GM21367 (cell line): ENCODE measurements around the gene TP53INP2.
"Not testable (repeated sequence)": the region's sequence is repeated elsewhere in the genome, so short reads cannot be mapped to it uniquely, and the experiment has no call there.

Source experiments
- ATAC-seq: cut with Tn5 transposase; IDR thresholded peaks from one replicate; pipeline ENCODE4 v1.9.1; 2021; ENCODE audit not compliant: unreplicated experiment

Gene TP53INP2

GRCh38 chr20:34705397-34706301 lies 1.5 kb downstream of the TP53INP2 start:
- no peak for ATAC-seq

DNA sequence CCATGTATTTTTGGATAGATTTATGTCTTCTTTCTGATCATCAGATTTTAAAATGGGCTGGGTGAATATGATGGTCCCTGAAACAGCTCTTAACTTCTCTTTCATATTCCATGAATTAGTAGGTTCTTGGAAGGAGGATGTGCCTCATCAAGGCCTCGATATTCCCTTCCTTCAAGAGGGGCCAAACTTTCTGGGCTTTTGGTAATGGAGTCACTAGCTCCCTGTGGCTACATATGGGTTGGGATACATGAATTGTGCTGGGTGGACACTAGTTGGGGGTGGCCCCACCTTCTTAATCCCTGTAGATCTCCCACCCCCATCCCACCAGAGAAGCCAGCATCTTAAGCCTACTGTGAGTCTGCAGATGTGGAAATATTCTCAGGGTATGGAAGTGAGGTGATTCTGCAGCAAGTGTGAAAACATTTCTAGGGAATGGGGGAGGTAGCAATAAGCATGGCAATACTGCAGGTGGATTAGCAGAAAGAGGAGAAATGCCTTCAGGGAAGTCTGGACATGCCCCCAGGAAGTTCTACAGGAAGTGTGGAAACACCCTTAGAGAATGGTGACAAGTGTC lies 2.2 kb downstream of the TP53INP2 start:
- ATAC-seq, result no peak

DNA sequence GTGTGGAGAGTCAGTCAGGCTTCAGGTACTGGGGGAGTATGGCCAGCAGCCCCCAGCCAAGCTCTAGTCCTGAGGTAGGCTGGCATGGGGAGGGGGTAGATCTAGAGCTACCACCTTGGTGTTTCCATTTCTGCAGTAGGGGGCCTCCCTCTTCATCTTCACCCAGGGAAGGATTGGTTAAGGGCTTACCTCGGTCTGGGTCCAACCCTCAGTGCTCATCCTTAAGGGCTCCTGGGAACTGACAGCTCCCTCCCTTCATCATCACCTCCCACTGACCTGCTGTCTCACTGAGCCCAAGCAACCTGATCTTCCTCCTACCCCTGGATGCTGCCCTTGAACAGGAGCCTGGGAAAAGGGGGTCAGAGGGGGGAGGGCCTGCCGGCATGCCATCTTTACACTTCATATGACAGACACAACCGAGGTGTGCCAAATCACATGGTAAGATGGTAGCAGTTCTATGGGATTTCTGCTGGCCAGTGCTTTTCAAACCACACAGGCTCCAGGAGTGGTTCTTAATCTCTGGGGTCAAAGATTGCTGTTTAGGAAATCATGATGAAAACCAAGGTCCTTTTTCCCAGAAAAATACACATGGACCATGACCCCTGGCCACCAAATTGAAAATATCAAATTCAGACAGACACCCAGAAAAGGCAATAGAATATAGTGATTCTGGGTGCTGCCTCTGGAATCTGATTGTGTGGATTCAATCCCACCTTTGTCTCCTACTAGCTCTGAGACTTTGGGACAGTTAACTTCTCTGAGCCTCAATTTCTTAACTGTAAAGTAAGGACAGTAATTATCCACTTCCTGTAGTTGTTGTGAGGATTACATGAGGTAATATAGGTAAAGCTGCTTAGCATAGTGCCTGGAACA lies 3.0 kb downstream of the TP53INP2 start:
- ATAC-seq, result no peak

DNA sequence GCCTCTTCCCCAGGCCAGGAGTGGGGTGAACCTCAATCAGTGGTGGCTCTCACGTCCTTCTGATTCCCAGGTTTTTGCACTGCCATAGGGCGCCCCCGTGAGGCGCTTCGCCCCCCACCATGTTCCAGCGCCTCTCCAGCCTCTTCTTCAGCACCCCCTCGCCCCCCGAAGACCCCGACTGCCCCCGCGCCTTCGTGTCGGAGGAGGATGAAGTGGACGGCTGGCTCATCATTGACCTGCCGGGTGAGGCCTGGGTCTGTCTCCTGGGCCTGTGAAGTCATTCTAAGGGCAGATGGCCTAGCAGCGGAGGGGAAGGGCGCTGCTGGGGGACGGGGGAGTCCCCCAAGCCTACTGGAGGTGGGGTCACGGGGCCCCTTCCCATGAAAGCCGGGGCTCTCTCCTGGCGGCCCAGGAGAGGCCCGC lies 4.5 kb downstream of the TP53INP2 start:
- ATAC-seq, result peak; percentile 25

GRCh38 chr20:34709044-34709830 lies 5.1 kb downstream of the TP53INP2 start:
- ATAC-seq, result peak; percentile 37

- ATAC-seq, result peak; percentile 27
Observed at GRCh38 chr20:34709831-34710567, 5.9 kb downstream of the TP53INP2 start.

DNA sequence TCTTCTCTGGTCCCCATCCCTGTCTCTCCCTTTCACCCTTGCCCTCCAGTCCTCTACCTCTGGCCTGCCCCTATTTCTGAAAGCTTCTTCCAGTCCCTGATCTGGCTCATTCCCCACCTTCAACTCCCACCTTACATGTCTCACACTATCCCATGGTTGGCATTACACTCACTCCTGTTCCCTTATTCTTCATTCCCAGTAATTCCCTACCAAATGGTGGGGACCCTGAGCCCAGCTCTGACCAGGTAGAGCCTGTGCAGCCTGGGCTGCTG lies 6.4 kb downstream of the TP53INP2 start:
- ATAC-seq, result no peak

- ATAC-seq, result no peak
Observed at GRCh38 chr20:34710861-34711574, 6.9 kb downstream of the TP53INP2 start.

DNA sequence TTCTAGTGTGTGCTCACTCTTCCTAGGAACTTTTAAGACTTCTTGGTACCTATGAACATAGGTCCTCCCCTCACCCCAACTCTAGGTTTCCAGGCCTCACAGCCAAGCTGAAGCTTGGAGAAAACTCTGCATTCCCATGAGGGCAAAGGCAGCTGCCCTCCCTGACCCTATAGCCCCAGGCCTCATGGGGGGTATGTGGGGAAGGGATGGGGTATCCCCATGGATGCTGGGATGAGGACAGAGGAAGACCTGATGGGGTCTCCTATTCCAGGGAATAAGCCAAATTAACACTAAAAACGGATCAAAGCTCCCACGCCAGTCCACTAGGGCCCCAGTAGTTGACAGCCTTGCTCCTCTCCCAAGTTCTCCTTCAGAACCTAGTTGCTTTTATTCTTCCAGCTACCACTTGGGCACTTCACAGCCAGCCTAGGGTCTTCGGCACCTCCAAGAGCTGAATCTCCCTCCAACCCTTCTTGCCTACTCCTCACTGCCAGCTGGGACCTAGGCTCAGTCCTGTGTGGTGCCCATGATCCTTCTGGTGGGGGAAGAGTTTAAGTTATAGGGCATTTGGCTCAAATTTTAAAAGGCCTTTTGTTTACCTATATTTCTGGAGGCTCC lies 7.8 kb downstream of the TP53INP2 start:
- ATAC-seq, result no peak

GRCh38 chr20:34712525-34713192 lies 8.5 kb downstream of the TP53INP2 start:
- no peak for ATAC-seq

DNA sequence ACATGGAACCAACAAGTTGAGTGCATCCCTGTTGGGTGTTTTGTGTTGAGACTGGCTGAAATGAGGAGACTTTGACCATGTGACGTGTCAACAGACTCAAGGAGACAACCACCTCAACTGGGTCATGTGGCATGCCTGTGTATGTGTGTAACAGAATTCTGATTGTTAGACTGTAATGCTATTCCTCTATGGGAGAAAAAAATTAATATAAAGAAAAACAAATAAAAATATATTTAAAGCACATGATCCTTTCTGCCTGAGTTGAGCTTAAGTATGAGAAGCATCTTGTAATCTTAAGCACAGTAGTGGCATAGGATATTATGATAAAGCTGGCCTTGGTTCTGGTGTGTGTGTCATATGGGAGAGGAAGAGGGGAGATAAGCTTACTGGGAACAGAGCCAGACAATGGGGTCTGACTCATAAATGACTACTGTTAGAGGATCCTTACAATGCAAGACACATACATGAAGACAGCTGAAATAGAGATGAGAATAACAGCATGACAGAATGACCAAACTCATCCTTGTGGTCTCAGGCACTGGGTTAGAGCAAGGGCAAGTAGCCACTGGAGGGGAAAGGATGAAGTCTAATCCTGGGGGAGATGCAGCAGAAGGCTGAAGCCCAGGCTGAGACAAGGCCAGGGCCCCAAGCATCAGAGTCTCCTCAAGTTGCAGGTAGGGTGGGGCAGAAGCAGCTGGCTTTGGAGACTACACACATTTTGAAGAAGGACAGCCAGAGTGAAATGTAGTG lies 9.2 kb downstream of the TP53INP2 start:
- ATAC-seq, result no peak

DNA sequence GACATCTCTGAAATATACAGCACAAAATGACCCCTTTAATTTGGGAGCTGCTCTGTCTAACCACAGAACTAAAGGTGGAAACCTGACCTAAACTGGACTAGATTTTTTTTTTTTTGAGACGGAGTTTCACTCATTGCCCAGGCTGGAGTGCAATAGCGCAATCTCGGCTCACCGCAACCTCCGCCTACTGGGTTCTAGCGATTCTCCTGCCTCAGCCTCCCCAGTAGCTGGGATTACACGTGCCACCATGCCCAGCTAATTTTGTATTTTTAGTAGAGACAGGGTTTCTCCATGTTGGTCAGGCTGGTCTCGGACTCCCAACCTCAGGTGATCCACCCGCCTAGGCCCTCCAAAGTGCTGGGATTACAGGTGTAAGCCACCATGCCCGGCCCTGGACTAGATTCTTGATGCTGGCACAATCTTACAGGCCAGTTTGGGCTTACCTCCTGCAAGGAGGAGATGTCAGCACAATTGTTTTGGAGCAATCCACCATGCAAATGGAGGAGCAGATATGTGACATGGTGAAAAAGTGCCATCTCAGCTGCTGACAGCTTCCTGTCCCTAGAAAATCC lies 9.9 kb downstream of the TP53INP2 start:
- ATAC-seq, result not testable (repeated sequence)

DNA sequence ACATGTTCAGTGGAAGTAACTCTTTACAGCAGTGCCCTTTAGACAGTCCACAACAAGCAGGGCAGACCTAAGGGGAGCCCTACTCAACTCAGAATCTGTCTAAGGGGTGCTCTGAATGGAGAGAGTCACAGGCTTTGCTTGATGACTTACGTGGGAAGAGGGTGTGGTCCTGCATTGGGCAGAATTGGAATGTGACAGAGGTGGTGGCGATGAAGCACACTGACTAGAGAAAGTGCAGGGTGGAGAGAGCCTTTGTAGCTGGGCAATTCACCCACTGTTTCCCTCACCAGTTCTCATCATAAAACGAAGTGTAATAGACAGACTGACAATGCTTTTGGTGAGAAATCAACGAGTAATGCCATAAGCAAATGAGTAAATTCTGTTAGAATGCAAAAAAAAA lies 11.2 kb downstream of the TP53INP2 start:
- ATAC-seq, result no peak

DNA sequence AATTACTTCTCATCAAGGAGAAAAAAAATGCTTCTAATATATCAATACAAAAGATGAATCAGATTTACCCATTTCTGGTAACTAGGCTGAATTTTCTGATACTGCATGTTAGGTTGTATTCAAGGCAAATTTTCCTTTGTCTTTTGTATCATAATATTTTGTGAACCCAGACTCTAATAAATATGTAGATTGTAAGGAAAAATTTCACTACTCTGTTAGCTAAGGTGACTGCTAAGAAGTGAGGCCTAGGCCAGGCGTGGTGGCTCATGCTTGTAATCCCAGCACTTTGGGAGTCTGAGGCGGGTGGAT lies 12.7 kb downstream of the TP53INP2 start:
- no peak for ATAC-seq

DNA sequence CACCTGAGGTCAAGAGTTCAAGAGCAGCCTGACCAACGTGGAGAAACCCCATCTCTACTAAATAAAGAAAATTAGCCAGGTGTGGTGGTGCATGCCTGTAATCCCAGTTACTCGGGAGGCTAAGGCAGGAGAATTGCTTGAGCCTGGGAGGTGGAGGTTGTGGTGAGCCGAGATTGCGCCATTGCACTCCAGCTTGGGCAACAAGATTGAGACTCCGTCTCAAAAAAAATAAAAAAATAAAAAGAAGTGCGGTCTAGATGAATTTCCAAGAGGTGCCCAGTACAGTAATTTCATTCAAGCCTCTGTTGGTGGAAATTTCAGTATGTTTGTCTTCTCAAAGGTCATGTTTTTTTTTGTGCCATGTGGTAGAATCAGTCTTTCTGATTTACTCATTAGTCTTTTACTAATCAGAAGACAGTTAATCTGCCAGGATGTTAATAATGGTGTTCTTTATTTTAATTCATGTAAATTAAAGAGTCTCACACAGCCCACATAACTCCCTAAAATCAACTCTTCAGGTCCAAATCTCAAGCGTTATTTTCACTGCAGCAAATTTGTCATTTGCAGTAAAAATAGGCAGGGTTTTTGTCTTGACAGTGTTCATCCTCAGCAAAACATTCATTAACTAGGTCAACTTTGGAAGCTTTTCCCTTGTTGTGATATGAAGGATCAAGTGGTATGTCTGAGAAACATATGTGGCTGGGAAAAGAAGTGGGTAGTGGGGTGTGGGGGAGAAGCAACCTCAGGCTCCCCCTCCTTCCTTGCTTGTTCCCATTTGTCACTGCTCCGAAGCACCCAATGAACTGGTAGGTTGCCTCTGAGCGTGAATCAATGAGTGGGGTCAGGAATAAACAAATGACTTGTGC lies 13.3 kb downstream of the TP53INP2 start:
- ATAC-seq, result no peak

GRCh38 chr20:34719242-34720017 lies 15.3 kb downstream of the TP53INP2 start:
- ATAC-seq, result peak; percentile 67
